IPS-20b (cell line): ENCODE measurements around the gene SEMA3D.

Source experiments
- H3K27ac ChIP-seq: one replicate; pipeline ENCODE4 v1.5.1; 2013; ENCODE audit warnings: low read length
- H3K27me3 ChIP-seq: 2 replicates; pipeline ENCODE4 v1.6.1; 2013; ENCODE audit warnings: mild to moderate bottlenecking, low read length, inconsistent platforms; ENCODE audit not compliant: insufficient read depth
- H3K36me3 ChIP-seq: 2 replicates; pipeline ENCODE4 v1.6.1; 2013; ENCODE audit warnings: low read depth, mild to moderate bottlenecking, inconsistent platforms, low read length, moderate library complexity; ENCODE audit not compliant: insufficient read depth
- H3K4me1 ChIP-seq: 2 replicates; pipeline ENCODE4 v1.6.1; 2013; ENCODE audit warnings: mild to moderate bottlenecking, control low read depth, inconsistent platforms, low read length, moderate library complexity; ENCODE audit not compliant: insufficient read depth
- H3K4me3 ChIP-seq: 2 replicates; pipeline ENCODE4 v1.5.1; 2013; ENCODE audit warnings: mild to moderate bottlenecking, low read length, inconsistent platforms
- H3K9ac ChIP-seq: 2 replicates; pipeline ENCODE4 v1.6.1; 2013; ENCODE audit warnings: low read depth, mild to moderate bottlenecking, inconsistent platforms, low read length, moderate library complexity
- H3K9me3 ChIP-seq: 2 replicates; pipeline ENCODE4 v1.6.1; 2013; ENCODE audit warnings: mild to moderate bottlenecking, low read depth, low read length, inconsistent platforms; ENCODE audit not compliant: insufficient read depth

Gene SEMA3D

GRCh38 chr7:84970670-84971069, 216.2 kb downstream of the SEMA3D start:
- Histone ChIP-seq H3K4me3 (no peak overlapping the region), H3K27ac (no peak overlapping the region), H3K36me3 (no peaks in the 10 kb centered on the region), H3K27me3 (no peaks in the 10 kb centered on the region), H3K4me1 (no peaks in the 10 kb centered on the region), H3K9ac (no peak overlapping the region), H3K9me3 (no peaks in the 10 kb centered on the region)

GRCh38 chr7:84953234-84953633, 233.6 kb downstream of the SEMA3D start:
- no peaks in the 10 kb centered on the region for H3K27me3 ChIP-seq
- H3K27ac ChIP-seq: no peak overlapping the region
- no peak overlapping the region for H3K9ac ChIP-seq
- no peaks in the 10 kb centered on the region for H3K9me3 ChIP-seq
- peaks cover 3% of the 10 kb centered on the region; the same call in 1 of the 2 replicates for H3K4me1 ChIP-seq
- H3K36me3 ChIP-seq: no peaks in the 10 kb centered on the region
- no peak overlapping the region for H3K4me3 ChIP-seq

GRCh38 chr7:84950836-84951235, 236.0 kb downstream of the SEMA3D start:
- no peaks in the 10 kb centered on the region for H3K27me3 ChIP-seq
- no peak overlapping the region for H3K27ac ChIP-seq
- no peak overlapping the region for H3K4me3 ChIP-seq
- H3K36me3 ChIP-seq: no peaks in the 10 kb centered on the region
- peaks cover 3% of the 10 kb centered on the region; the same call in 1 of the 2 replicates for H3K4me1 ChIP-seq
- H3K9me3 ChIP-seq: no peaks in the 10 kb centered on the region
- H3K9ac ChIP-seq: no peak overlapping the region

GRCh38 chr7:84949501-84949900, 237.4 kb downstream of the SEMA3D start:
- Histone ChIP-seq H3K27ac (no peak overlapping the region), H3K9me3 (no peaks in the 10 kb centered on the region), H3K9ac (no peak overlapping the region), H3K4me3 (no peak overlapping the region), H3K27me3 (no peaks in the 10 kb centered on the region), H3K4me1 (peaks cover 3% of the 10 kb centered on the region; the same call in 1 of the 2 replicates), H3K36me3 (no peaks in the 10 kb centered on the region)

- no peak overlapping the region for H3K4me3 ChIP-seq
These were observed 237.8 kb downstream of the SEMA3D start for GRCh38 chr7:84949067-84949466.

GRCh38 chr7:84948634-84949033, 238.2 kb downstream of the SEMA3D start:
- Histone ChIP-seq H3K27ac (no peak overlapping the region), H3K9ac (no peak overlapping the region), H3K36me3 (no peaks in the 10 kb centered on the region), H3K27me3 (no peaks in the 10 kb centered on the region), H3K4me1 (peaks cover 3% of the 10 kb centered on the region; the same call in 1 of the 2 replicates), H3K4me3 (no peak overlapping the region), H3K9me3 (no peaks in the 10 kb centered on the region)

More at GRCh38 chr7:84949067-84949466, 237.8 kb downstream of the SEMA3D start:
- Histone ChIP-seq H3K27ac (no peak overlapping the region), H3K9ac (no peak overlapping the region), H3K9me3 (no peaks in the 10 kb centered on the region), H3K27me3 (no peaks in the 10 kb centered on the region), H3K4me1 (peaks cover 3% of the 10 kb centered on the region; the same call in 1 of the 2 replicates), H3K36me3 (no peaks in the 10 kb centered on the region)

- H3K4me1 ChIP-seq: peaks cover 3% of the 10 kb centered on the region; the same call in 1 of the 2 replicates
- H3K36me3 ChIP-seq: no peaks in the 10 kb centered on the region
- H3K27ac ChIP-seq: no peak overlapping the region
These were observed 240.3 kb downstream of the SEMA3D start for GRCh38 chr7:84946549-84946948.

More at GRCh38 chr7:84946549-84946948, 240.3 kb downstream of the SEMA3D start:
- no peak overlapping the region for H3K4me3 ChIP-seq
- no peak overlapping the region for H3K9ac ChIP-seq
- no peaks in the 10 kb centered on the region for H3K27me3 ChIP-seq
- H3K9me3 ChIP-seq: no peaks in the 10 kb centered on the region
